Thymus (tissue), 11 donors: ENCODE results near the gene ASTL. TPM values are rescaled to one million over a fixed set of nuclear protein-coding genes. Genes with fewer than 3 reads are reported as not detected.

Experiments
- DNase-seq, 9 donors: peaks; one replicate each; pipeline ENCODE4 v3.0.0-alpha.2; 2013; ENCODE audit warnings: low spot score in 9 of 9, low read depth in 6 of 9, missing footprints in 1 of 9
- H3K27ac ChIP-seq, 2 donors: one replicate each; pipeline ENCODE4 v1.5.1; 2013; ENCODE audit warnings: control low read depth in 1 of 2, low read depth in 1 of 2, low read length in 1 of 2, mild to moderate bottlenecking in 1 of 2, moderate library complexity in 1 of 2
- H3K27me3 ChIP-seq, 2 donors: one replicate each; pipeline ENCODE4 v1.5.1; 2013; ENCODE audit warnings: low read length in 1 of 2; ENCODE audit not compliant: control insufficient read depth in 2 of 2, insufficient read depth in 1 of 2
- H3K36me3 ChIP-seq, 2 donors: one replicate each; pipeline ENCODE4 v1.5.1; 2013; ENCODE audit warnings: low read length in 1 of 2, mild to moderate bottlenecking in 1 of 2, moderate library complexity in 1 of 2; ENCODE audit not compliant: control insufficient read depth in 2 of 2, insufficient read depth in 2 of 2
- H3K4me1 ChIP-seq, 2 donors: one replicate each; pipeline ENCODE4 v1.5.1; 2013; ENCODE audit warnings: low read length in 2 of 2; ENCODE audit not compliant: control insufficient read depth in 2 of 2, insufficient read depth in 2 of 2
- H3K4me3 ChIP-seq, 2 donors: one replicate each; pipeline ENCODE4 v1.5.1; 2013; ENCODE audit warnings: low read length in 2 of 2, control low read depth in 1 of 2, mild to moderate bottlenecking in 1 of 2
- H3K9me3 ChIP-seq, 2 donors: one replicate each; pipeline ENCODE4 v1.5.1; 2013; ENCODE audit warnings: low read length in 1 of 2, mild to moderate bottlenecking in 1 of 2; ENCODE audit not compliant: control insufficient read depth in 2 of 2, insufficient read depth in 1 of 2
- WGBS: extraction: QIAGEN DNeasy Blood & Tissue Kit; methylation state at CpG from one replicate; pipeline ENCODE4 v1.1.7; 2013; 5-methylcytosine and 5-hydroxymethylcytosine counted together
- polyA plus RNA-seq: library from polyadenylated mRNA; stranded (reverse); fragments of 200-250 nt; gene quantifications from one replicate; pipeline ENCODE4 v1.2.3, GENCODE V29; 2013
- total RNA-seq: library from RNA; stranded (reverse); fragments of 120-200 nt; gene quantifications from one replicate; pipeline ENCODE4 v1.2.4, GENCODE V29; 2013
- donor health status: healthy.

The ASTL gene
- total and polyA plus RNA-seq, 2 donors, result 0.42 to 2.9 TPM

- Histone ChIP-seq H3K9me3 (peaks cover 6 to 12% of the 10 kb centered on the region in 2 donors), H3K4me1 (peaks cover 0 to 11% of the 10 kb centered on the region in 2 donors), H3K27ac (no peak overlapping the region), H3K27me3 (peaks cover 21 to 60% of the 10 kb centered on the region in 2 donors), H3K36me3 (no peaks in the 10 kb centered on the region), H3K4me3 (no peak overlapping the region)
- 98% methylated on average over 13 of the region's 13 CpGs for WGBS
- no peak for DNase-seq
Observed at GRCh38 chr2:96118698-96119388, 19.5 kb downstream of the ASTL start.

- Histone ChIP-seq H3K4me1 (peaks cover 0 to 11% of the 10 kb centered on the region in 2 donors), H3K36me3 (no peaks in the 10 kb centered on the region), H3K9me3 (peaks cover 6 to 12% of the 10 kb centered on the region in 2 donors), H3K27me3 (peaks cover 21 to 66% of the 10 kb centered on the region in 2 donors), H3K4me3 (no peak overlapping the region), H3K27ac (no peak overlapping the region)
- 63% methylated on average over 17 of the region's 17 CpGs for WGBS
- DNase-seq, result no peak
Observed at GRCh38 chr2:96117701-96118588, 20.4 kb downstream of the ASTL start.

- Histone ChIP-seq H3K36me3 (no peaks in the 10 kb centered on the region), H3K4me1 (peaks cover 0 to 11% of the 10 kb centered on the region in 2 donors), H3K27me3 (peaks cover 21 to 74% of the 10 kb centered on the region in 2 donors), H3K9me3 (peaks cover 6 to 12% of the 10 kb centered on the region in 2 donors), H3K27ac (no peak overlapping the region), H3K4me3 (peak overlapping the region in 1 of 2 donors; percentile 63)
- 3% methylated on average over 62 of the region's 62 CpGs for WGBS
- peak in 8 of 9 donors; percentile 9 to 73 (median 55) for DNase-seq
Observed at GRCh38 chr2:96116879-96117533, 21.3 kb downstream of the ASTL start.

- Histone ChIP-seq H3K27me3 (peaks cover 21 to 74% of the 10 kb centered on the region in 2 donors), H3K9me3 (peaks cover 6 to 12% of the 10 kb centered on the region in 2 donors), H3K27ac (no peak within 1 kb of the TSS), H3K36me3 (no peaks in the 10 kb centered on the region), H3K4me3 (peak within 1 kb of the TSS in 1 of 2 donors; percentile 63), H3K4me1 (peaks cover 0 to 11% of the 10 kb centered on the region in 2 donors)
- peak in 8 of 9 donors; percentile 30 to 79 (median 58) for DNase-seq
- under 1% methylated on average over 64 of the region's 64 CpGs for WGBS
Observed at GRCh38 chr2:96116424-96116878, 21.9 kb downstream of the ASTL start, which contains the start of gene ADRA2B. Gene ADRA2B (minus strand): TSS chr2:96116571. CDS start chr2:96116149, 422 bp downstream.

- no peak for DNase-seq
- WGBS, result 46% methylated on average over 77 of the region's 77 CpGs
- Histone ChIP-seq H3K27ac (no peak overlapping the region), H3K27me3 (peaks cover 21 to 70% of the 10 kb centered on the region in 2 donors), H3K9me3 (peaks cover 6 to 12% of the 10 kb centered on the region in 2 donors), H3K36me3 (no peaks in the 10 kb centered on the region), H3K4me3 (peak overlapping the region in 1 of 2 donors; percentile 63), H3K4me1 (peaks cover 0 to 11% of the 10 kb centered on the region in 2 donors)
Observed at GRCh38 chr2:96115631-96116423, 22.5 kb downstream of the ASTL start.

DNA sequence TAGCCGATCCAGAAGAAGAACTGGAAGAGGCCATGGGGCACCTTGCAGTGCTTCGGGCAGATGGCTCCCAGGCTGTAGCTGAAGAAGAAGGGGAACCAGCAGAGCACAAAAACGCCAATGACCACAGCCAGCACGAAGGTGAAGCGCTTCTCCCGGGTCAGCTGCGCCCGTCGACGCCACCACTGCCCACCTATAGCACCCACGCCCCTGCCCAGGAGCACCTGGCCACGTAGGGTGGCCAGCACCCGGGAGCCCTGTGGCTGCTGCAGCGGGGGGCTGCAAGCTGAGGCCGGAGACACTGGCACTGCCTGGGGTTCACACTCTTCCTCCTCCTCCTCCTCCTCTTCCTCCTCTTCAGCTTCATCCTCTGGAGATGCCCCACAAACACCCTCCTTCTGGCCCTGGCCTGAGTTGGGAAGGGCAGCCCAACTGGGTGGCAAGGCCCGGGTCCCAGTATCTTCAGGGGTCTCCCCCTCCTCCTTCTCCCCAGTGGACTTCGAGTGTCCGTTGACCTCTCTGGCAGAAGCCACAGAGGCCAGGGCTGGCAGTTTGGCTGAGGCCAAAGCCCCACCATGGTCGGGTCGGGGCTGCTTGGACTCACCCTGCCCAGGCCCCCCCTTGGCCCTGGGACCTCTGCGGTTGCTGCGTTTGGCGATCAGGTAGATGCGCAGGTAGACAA, 23.3 kb downstream of the ASTL start:
- peaks cover 0 to 11% of the 10 kb centered on the region in 2 donors for H3K4me1 ChIP-seq
- H3K4me3 ChIP-seq, result no peak overlapping the region
- H3K27me3 ChIP-seq, result peaks cover 21 to 71% of the 10 kb centered on the region in 2 donors
- WGBS, result 97% methylated on average over 24 of the region's 24 CpGs
- H3K9me3 ChIP-seq, result peaks cover 6 to 12% of the 10 kb centered on the region in 2 donors
- no peaks in the 10 kb centered on the region for H3K36me3 ChIP-seq
- no peak for DNase-seq
- no peak overlapping the region for H3K27ac ChIP-seq

DNA sequence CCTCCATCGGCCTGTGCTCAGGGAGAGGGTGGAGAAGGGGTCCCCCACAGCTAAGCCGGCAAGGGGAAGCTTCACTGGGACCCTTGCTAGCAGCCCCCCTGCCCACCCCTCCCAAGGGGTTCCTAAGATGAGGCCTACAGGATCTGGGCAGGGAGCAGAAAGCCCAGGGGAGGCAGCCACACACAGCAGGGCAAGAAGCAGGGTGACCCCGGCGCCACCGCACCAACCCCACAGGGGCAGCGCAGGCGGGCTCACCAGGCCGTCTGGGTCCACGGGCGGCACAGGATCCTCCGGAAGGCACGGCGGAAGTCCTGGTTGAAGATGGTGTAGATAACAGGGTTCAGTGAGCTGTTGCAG, 23.8 kb downstream of the ASTL start:
- H3K27me3 ChIP-seq, result peaks cover 21 to 72% of the 10 kb centered on the region in 2 donors
- DNase-seq, result no peak
- no peak overlapping the region for H3K4me3 ChIP-seq
- H3K27ac ChIP-seq, result no peak overlapping the region
- peaks cover 0 to 11% of the 10 kb centered on the region in 2 donors for H3K4me1 ChIP-seq
- H3K9me3 ChIP-seq, result peaks cover 6 to 12% of the 10 kb centered on the region in 2 donors
- H3K36me3 ChIP-seq, result no peaks in the 10 kb centered on the region
- WGBS, result 97% methylated on average over 13 of the region's 13 CpGs

DNA sequence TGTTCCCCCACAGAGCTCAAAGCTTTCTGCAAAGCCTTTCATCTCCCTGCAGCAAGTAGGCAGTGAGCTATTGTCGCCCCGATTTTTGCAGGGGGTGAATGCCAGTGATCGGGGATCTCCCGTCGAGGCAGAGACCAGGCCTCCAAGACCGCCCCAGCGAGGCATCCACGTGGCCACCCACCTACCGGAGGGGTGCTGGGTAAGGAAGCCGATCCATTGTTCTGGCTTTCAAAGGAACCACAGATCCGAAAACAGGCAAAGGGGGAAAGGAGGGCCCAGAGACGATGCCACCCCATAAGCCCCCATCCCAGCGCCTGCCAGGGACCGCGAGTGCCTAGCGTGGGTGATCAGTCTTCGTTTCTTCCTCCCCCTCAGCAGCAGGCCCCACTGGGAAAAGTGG, 24.4 kb downstream of the ASTL start:
- WGBS, result 94% methylated on average over 17 of the region's 17 CpGs
- Histone ChIP-seq H3K27me3 (peaks cover 21 to 74% of the 10 kb centered on the region in 2 donors), H3K36me3 (no peaks in the 10 kb centered on the region), H3K4me1 (peaks cover 0 to 11% of the 10 kb centered on the region in 2 donors), H3K4me3 (no peak overlapping the region), H3K27ac (no peak overlapping the region), H3K9me3 (peaks cover 6 to 12% of the 10 kb centered on the region in 2 donors)
- DNase-seq, result no peak
